ENCODE data around the gene CWF19L1.

Gene CWF19L1

GRCh38 chr10:100216006-100216405 lies 51.4 kb downstream of the CWF19L1 start:
- no peak for TF ChIP-seq CTCF (conservative IDR thresholded peaks at IDR 0.05)
- no peak for TF ChIP-seq ZFX (IDR thresholded peaks at IDR 0.05)

GRCh38 chr10:100209303-100209702 lies 58.1 kb downstream of the CWF19L1 start:
- no peak for TF ChIP-seq CTCF (conservative IDR thresholded peaks at IDR 0.05)
- no peak for TF ChIP-seq ZFX (IDR thresholded peaks at IDR 0.05)
- no peak overlapping the region for H3K27ac ChIP-seq

More at GRCh38 chr10:100216006-100216405, 51.4 kb downstream of the CWF19L1 start:
- H3K27ac ChIP-seq = no peak overlapping the region

GRCh38 chr10:100208276-100208675 lies 59.2 kb downstream of the CWF19L1 start:
- H3K27ac ChIP-seq = no peak overlapping the region
- no peak for TF ChIP-seq CTCF (conservative IDR thresholded peaks at IDR 0.05)
- no peak for TF ChIP-seq ZFX (IDR thresholded peaks at IDR 0.05)

GRCh38 chr10:100204370-100204769 lies 63.1 kb downstream of the CWF19L1 start:
- TF ChIP-seq CTCF (conservative IDR thresholded peaks at IDR 0.05) = no peak
- no peak overlapping the region for H3K27ac ChIP-seq

- TF ChIP-seq CTCF (conservative IDR thresholded peaks at IDR 0.05) = no peak
- no peak for TF ChIP-seq ZFX (IDR thresholded peaks at IDR 0.05)
- H3K27ac ChIP-seq = no peak overlapping the region
Observed at GRCh38 chr10:100201549-100201948, 65.9 kb downstream of the CWF19L1 start.

GRCh38 chr10:100194711-100195110 lies 72.7 kb downstream of the CWF19L1 start:
- no peak overlapping the region for H3K27ac ChIP-seq
- TF ChIP-seq CTCF (conservative IDR thresholded peaks at IDR 0.05) = no peak
- no peak for TF ChIP-seq ZFX (IDR thresholded peaks at IDR 0.05)

- H3K27ac ChIP-seq = no peak overlapping the region
- TF ChIP-seq ZFX (IDR thresholded peaks at IDR 0.05) (no peak), CTCF (conservative IDR thresholded peaks at IDR 0.05) (no peak)
Observed at GRCh38 chr10:100192350-100192749, 75.1 kb downstream of the CWF19L1 start.
